Progenitor cell of endocrine pancreas (in vitro differentiated cells): ENCODE data around the gene NUDT14. TPM values are rescaled to one million over a fixed set of nuclear protein-coding genes. Genes with fewer than 3 reads are reported as not detected.

Experiments used
- DNase-seq: peaks from one replicate; pipeline ENCODE4 v3.0.0; 2021; ENCODE audit warnings: low spot score; ENCODE audit not compliant: unreplicated experiment
- H3K27ac Mint-ChIP-seq: 2 replicates; pipeline ENCODE4 v1.8.0; 2021; ENCODE audit warnings: mild to moderate bottlenecking, moderate library complexity, mixed read lengths
- H3K27me3 Mint-ChIP-seq: 2 replicates; pipeline ENCODE4 v1.8.0; 2021; ENCODE audit warnings: mixed read lengths
- H3K36me3 Mint-ChIP-seq: 2 replicates; pipeline ENCODE4 v1.8.0; 2022; ENCODE audit warnings: mixed read lengths; ENCODE audit not compliant: insufficient read depth
- H3K4me1 Mint-ChIP-seq: 2 replicates; pipeline ENCODE4 v1.8.0; 2021; ENCODE audit warnings: low read depth, mixed read lengths
- H3K4me3 Mint-ChIP-seq: 2 replicates; pipeline ENCODE4 v1.8.0; 2021; ENCODE audit warnings: low read depth, mild to moderate bottlenecking, moderate library complexity, mixed read lengths
- H3K9me3 Mint-ChIP-seq: 2 replicates; pipeline ENCODE4 v1.8.0; 2021; ENCODE audit warnings: low read depth, mixed read lengths
- CTCF ChIP-seq: fragments of 200-600 bp; sonication (generic); IDR thresholded peaks from one replicate; pipeline ENCODE4 v1.5.0; 2021; ENCODE audit warnings: antibody characterized with exemption, mild to moderate bottlenecking; ENCODE audit not compliant: unreplicated experiment
- total RNA-seq: library from RNA; stranded (reverse); gene quantifications from 2 replicates; pipeline ENCODE4 v1.2.1, GENCODE V29; 2021

Gene NUDT14
- total RNA-seq, 1 donor from 2014 or later, result 66.6 TPM

DNA sequence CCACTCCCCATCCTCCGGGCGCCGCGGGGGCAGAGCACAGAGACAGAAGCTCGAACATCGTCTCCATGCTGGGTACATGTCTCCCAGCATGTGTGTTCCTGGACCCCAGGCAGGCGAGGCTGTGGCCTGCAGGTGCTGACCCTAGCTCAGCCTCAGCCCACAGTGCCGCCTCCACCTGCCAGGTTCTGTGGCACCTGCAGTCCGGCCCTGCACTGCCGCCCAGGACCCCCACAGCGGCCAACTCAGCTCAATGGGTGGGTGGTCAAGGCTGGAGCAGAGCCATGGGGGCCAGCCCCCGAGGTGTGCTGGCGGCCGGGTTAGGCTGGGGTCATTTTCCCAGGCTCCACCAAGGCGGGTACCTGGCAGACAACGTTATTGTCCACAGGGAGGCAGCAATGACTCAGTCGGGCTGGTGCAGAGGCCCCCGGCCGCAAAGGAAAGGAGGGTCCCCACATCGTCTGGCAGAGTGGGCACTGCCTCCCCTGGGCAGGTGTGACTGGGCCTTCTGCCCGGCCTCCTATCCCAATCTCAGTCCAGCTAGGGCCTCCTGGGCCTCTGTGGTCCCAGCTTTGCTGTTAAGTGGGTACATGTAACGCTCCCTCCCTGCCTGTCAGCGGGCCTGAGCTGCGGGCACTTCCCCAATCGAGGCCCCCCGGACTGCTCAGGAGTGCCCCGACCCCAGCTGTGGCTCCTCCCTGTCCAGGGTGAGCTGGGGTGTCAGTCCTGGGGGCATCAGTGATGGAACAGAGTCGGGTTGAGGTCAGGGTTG is 20.2 kb upstream of the NUDT14 start:
- Mint-ChIP-seq H3K27me3 (peaks cover 15% of the 10 kb centered on the region), H3K4me3 (no peak overlapping the region), H3K36me3 (no peaks in the 10 kb centered on the region), H3K4me1 (no peaks in the 10 kb centered on the region), H3K9me3 (no peaks in the 10 kb centered on the region), H3K27ac (no peak overlapping the region)
- peak; percentile 33 for TF ChIP-seq CTCF
- DNase-seq, result no peak

DNA sequence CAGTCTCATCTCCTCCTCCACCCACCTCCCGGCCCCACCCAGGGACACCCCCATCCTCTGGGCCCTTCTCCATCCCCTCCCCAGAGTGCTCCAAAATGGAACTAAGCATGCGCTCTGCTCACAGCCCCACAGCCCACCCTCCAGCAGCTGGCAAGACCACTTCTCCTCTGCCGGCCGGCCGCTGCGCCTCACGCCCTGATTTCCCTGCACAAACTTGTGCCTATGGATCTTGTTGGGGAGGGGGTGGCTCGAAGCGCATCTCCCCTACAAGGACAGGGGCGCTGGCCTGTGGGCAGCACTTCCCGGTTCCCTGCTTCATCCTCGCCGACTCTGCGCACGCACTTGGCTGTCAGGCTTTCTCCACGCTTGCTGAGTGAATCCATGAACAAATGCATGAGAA is 19.5 kb upstream of the NUDT14 start:
- Mint-ChIP-seq H3K4me3 (no peak overlapping the region), H3K36me3 (no peaks in the 10 kb centered on the region), H3K27me3 (peaks cover 16% of the 10 kb centered on the region), H3K9me3 (no peaks in the 10 kb centered on the region), H3K4me1 (no peaks in the 10 kb centered on the region), H3K27ac (no peak overlapping the region)
- no peak for DNase-seq
- no peak for TF ChIP-seq CTCF

- Mint-ChIP-seq H3K4me1 (no peaks in the 10 kb centered on the region), H3K27ac (no peak overlapping the region), H3K4me3 (no peak overlapping the region), H3K9me3 (no peaks in the 10 kb centered on the region), H3K36me3 (no peaks in the 10 kb centered on the region), H3K27me3 (peaks cover 20% of the 10 kb centered on the region)
- TF ChIP-seq CTCF, result no peak
- no peak for DNase-seq
These were observed 19.0 kb upstream of the NUDT14 start for GRCh38 chr14:105200074-105200473.

DNA sequence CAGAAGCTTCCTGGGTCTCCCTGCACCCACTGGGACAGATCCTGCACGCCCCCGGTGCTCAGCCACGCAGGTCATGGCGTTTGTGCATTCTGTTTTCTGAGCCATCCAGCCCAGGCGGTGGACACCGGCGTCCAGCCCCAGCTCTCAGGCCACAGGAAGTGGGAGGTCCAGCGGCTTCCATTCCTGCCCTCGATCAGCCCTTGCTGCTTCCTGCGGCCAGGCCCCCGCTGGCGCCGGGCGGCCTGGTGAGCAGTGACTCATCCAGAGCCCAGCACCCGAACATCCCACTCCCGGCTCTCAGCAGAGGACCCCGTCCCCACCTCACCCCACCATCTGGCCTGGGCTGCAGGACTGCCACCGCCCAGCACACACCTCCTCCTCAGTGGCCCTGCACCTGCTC is 18.0 kb upstream of the NUDT14 start:
- H3K9me3 Mint-ChIP-seq, result no peaks in the 10 kb centered on the region
- H3K27ac Mint-ChIP-seq, result no peak overlapping the region
- TF ChIP-seq CTCF, result no peak
- no peaks in the 10 kb centered on the region for H3K4me1 Mint-ChIP-seq
- peaks cover 28% of the 10 kb centered on the region for H3K27me3 Mint-ChIP-seq
- H3K4me3 Mint-ChIP-seq, result no peak overlapping the region
- DNase-seq, result no peak
- H3K36me3 Mint-ChIP-seq, result no peaks in the 10 kb centered on the region

DNA sequence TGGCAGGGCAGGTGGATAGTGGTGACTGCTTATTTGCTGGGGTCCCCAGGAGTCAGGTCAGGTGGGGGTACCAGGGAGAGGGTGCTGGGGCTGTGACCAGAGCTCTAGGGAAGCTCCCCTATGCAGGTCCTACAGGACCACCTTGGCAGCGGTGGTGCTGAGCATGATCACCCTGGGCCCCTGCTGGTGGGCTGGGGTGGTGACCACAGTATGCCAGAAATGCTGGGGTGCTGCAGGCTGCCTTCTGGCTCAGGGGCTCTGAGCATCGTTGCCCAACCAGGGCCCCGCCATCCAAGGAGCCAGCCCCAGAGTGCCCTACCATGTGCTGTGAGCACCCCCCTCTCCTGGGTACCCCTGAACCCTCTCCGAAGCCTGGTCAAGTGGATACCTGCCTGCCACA is 17.5 kb upstream of the NUDT14 start:
- H3K36me3 Mint-ChIP-seq, result no peaks in the 10 kb centered on the region
- peak; percentile 42 for TF ChIP-seq CTCF
- no peaks in the 10 kb centered on the region for H3K9me3 Mint-ChIP-seq
- no peaks in the 10 kb centered on the region for H3K4me1 Mint-ChIP-seq
- no peak overlapping the region for H3K27ac Mint-ChIP-seq
- DNase-seq, result no peak
- H3K4me3 Mint-ChIP-seq, result peak overlapping the region; percentile 24
- H3K27me3 Mint-ChIP-seq, result peaks cover 32% of the 10 kb centered on the region
